Panc1 (cell line): ENCODE measurements around the gene PTTG1. TPM values are rescaled to one million over a fixed set of nuclear protein-coding genes. Genes with fewer than 3 reads are reported as not detected.
A peak's percentile ranks its signal among the peaks of the same experiment; 100 is the strongest.

Experiments used
- ATAC-seq: fragments of 200-7000 bp; cut with Tn5 transposase; 2 replicates; pipeline ENCODE4 v1.9.1; 2020; ENCODE audit warnings: mild to moderate bottlenecking, moderate library complexity
- BruUV-seq: library from RNA; stranded (reverse); fragments of 400-500 nt; replicated peaks from 2 replicates; lab custom pipeline; 2021; lab: Mats Ljungman, UMichigan
- CTCF ChIA-PET: fragments of 300-600 bp; sonication (Branson Sonifier 250); formaldehyde crosslinking; loops from one replicate; lab custom pipeline; 2022; ENCODE audit warnings: antibody characterized with exemption; lab: Charles Lee
- POLR2A ChIA-PET: fragments of 300-600 bp; sonication (Branson Sonifier 250); formaldehyde crosslinking; loops from one replicate; lab custom pipeline; 2022; ENCODE audit warnings: antibody characterized with exemption; lab: Charles Lee
- DNase-seq: peaks from one replicate; pipeline ENCODE4 v3.0.0-alpha.2; 2010; ENCODE audit warnings: low read depth, low spot score
- H3K27ac ChIP-seq: 2 replicates; pipeline ENCODE4 v1.5.1; 2011; ENCODE audit warnings: mild to moderate bottlenecking, low read length, inconsistent platforms
- H3K27me3 ChIP-seq: fragments of 200-500 bp; sonication (Bioruptor generic); 2 replicates; pipeline ENCODE4 v1.6.0; 2014; ENCODE audit warnings: low read length, inconsistent platforms; ENCODE audit not compliant: control insufficient read depth, insufficient read depth
- H3K36me3 ChIP-seq: fragments of 200-500 bp; sonication (Bioruptor generic); 2 replicates; pipeline ENCODE4 v1.5.1; 2014; ENCODE audit warnings: inconsistent platforms, mild to moderate bottlenecking, low read length, moderate library complexity; ENCODE audit not compliant: control insufficient read depth, insufficient read depth
- H3K4me1 ChIP-seq: 2 replicates; pipeline ENCODE4 v1.5.1; 2011; ENCODE audit warnings: inconsistent platforms, mild to moderate bottlenecking, low read length, moderate library complexity; ENCODE audit not compliant: control insufficient read depth, insufficient read depth
- H3K4me3 ChIP-seq, 2 experiments: 2 replicates each; pipeline ENCODE4 v1.5.1; 2011 to 2012; ENCODE audit warnings: low read depth in 2 of 2, low read length in 2 of 2, mild to moderate bottlenecking in 2 of 2, inconsistent platforms in 1 of 2, moderate library complexity in 1 of 2
- H3K9me3 ChIP-seq: fragments of 200-500 bp; sonication (Bioruptor generic); 2 replicates; pipeline ENCODE4 v1.5.1; 2014; ENCODE audit warnings: low read depth, mild to moderate bottlenecking, inconsistent platforms, low read length, moderate library complexity; ENCODE audit not compliant: control insufficient read depth, insufficient read depth
- POLR2AphosphoS5 ChIP-seq: IDR thresholded peaks from 2 replicates; pipeline ENCODE4 v1.6.1; 2012; ENCODE audit warnings: mild to moderate bottlenecking, low read depth, low read length, moderate library complexity
- REST ChIP-seq, 2 experiments: IDR thresholded peaks; 2 replicates each; pipeline ENCODE4 v1.6.1; 2011 to 2012; ENCODE audit warnings: low read depth in 2 of 2, control low read depth in 1 of 2, low read length in 1 of 2, mild to moderate bottlenecking in 1 of 2, moderate library complexity in 1 of 2; ENCODE audit not compliant: insufficient read depth in 1 of 2
- in situ Hi-C: cut with HindIII; loops from 2 replicates; pipeline ENCODE4 v1.10.0; 2016; ENCODE audit warnings: low sequenced_read_pairs, low pct_unique_long_range_greater_than_20kb
- intact Hi-C: fragments of 100-400 bp; cut with micrococcal nuclease; formaldehyde crosslinking; loops from one replicate; pipeline ENCODE4 v1.10.0; 2022; ENCODE audit not compliant: unreplicated experiment
- total RNA-seq: library from RNA; stranded (reverse); gene quantifications from one replicate; pipeline ENCODE4 v1.2.1, GENCODE V29; 2021; ENCODE audit not compliant: unreplicated experiment
- TF ChIP-seq, protein P1 (sequence below): fragments of 450-650 bp; IDR thresholded peaks from 2 replicates; pipeline ENCODE4 v1.5.1; 2017; ENCODE audit warnings: mild to moderate bottlenecking

Gene PTTG1
- total RNA-seq, 1 experiment from 2014 or later = 171 TPM

- Histone ChIP-seq H3K36me3 (no peaks in the 10 kb centered on the region), H3K27me3 (no peaks in the 10 kb centered on the region), H3K4me3 (peak overlapping the region; percentile 39 to 62), H3K27ac (peak overlapping the region; percentile 3; the same call in 1 of the 2 replicates), H3K4me1 (peaks cover 6% of the 10 kb centered on the region; the same call in 1 of the 2 replicates), H3K9me3 (no peaks in the 10 kb centered on the region)
- intact Hi-C loops = loop anchor here (5.0 kb wide), 2 partner anchors 69 to 349 kb away; no protein-coding TSS in a partner anchor
- BruUV-seq = no TSS peak
- DNase-seq = peak; percentile 77
- ChIA-PET CTCF (interaction anchor here (0.5 to 2.1 kb wide), 5 partner anchors 25 to 210 kb away, joined by 3 to 15 read pairs (median 3); no protein-coding TSS in a partner anchor), POLR2A (no interaction called here)
- TF ChIP-seq, protein P1, sequence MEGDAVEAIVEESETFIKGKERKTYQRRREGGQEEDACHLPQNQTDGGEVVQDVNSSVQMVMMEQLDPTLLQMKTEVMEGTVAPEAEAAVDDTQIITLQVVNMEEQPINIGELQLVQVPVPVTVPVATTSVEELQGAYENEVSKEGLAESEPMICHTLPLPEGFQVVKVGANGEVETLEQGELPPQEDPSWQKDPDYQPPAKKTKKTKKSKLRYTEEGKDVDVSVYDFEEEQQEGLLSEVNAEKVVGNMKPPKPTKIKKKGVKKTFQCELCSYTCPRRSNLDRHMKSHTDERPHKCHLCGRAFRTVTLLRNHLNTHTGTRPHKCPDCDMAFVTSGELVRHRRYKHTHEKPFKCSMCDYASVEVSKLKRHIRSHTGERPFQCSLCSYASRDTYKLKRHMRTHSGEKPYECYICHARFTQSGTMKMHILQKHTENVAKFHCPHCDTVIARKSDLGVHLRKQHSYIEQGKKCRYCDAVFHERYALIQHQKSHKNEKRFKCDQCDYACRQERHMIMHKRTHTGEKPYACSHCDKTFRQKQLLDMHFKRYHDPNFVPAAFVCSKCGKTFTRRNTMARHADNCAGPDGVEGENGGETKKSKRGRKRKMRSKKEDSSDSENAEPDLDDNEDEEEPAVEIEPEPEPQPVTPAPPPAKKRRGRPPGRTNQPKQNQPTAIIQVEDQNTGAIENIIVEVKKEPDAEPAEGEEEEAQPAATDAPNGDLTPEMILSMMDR = peak; percentile 81
- TF ChIP-seq REST (IDR thresholded peaks at IDR 0.05; ENCODE audit: insufficient read depth in 1 of 2, low read depth in 2 of 2, low read length in 1 of 2) = no peak
- ATAC-seq = peak; percentile 85
- in situ Hi-C loops = no loop called here
These were observed 16.9 kb downstream of the PTTG1 start for GRCh38 chr5:160438316-160439204.

DNA sequence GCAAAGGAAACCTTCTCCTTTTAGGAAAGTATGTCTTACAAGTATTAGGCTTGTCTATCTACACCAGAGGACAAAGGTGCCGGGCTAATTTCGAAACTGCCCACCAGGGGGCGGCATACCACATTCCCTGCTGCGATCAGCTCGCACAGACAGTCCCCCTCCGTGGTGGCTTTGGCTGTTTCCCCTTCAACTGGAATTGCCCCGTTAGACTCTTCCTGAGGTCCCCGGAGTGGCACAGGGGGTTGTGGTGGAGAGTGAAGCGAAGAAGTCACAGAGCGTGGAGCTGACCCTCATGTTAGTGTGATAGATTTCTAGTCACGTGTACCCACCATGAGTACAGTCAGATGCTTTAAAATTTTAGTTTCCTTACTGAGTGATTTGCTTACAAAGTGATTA lies 17.5 kb downstream of the PTTG1 start:
- POLR2A ChIA-PET = no interaction called here
- peaks cover 6% of the 10 kb centered on the region; the same call in 1 of the 2 replicates for H3K4me1 ChIP-seq
- CTCF ChIA-PET = interaction anchor here (0.7 to 2.1 kb wide), 5 partner anchors 20 to 209 kb away, joined by 3 to 15 read pairs (median 3); no protein-coding TSS in a partner anchor
- H3K27ac ChIP-seq = peak overlapping the region; percentile 72; the same call in 1 of the 2 replicates
- H3K4me3 ChIP-seq = peak overlapping the region; percentile 39 to 62
- ATAC-seq (peak; percentile 95), DNase-seq (peak; percentile 88)
- H3K9me3 ChIP-seq = no peaks in the 10 kb centered on the region
- TF ChIP-seq, protein P1 = peak; percentile 86
- no peak for TF ChIP-seq POLR2AphosphoS5
- H3K36me3 ChIP-seq = no peaks in the 10 kb centered on the region
- no peaks in the 10 kb centered on the region for H3K27me3 ChIP-seq
- in situ Hi-C loops = no loop called here
- intact Hi-C loops = loop anchor here (5.0 kb wide), 2 partner anchors 68 to 348 kb away; no protein-coding TSS in a partner anchor
- no TSS peak for BruUV-seq
